ENCODE data around the gene TSPAN6.

TSPAN6 gene, protein sequence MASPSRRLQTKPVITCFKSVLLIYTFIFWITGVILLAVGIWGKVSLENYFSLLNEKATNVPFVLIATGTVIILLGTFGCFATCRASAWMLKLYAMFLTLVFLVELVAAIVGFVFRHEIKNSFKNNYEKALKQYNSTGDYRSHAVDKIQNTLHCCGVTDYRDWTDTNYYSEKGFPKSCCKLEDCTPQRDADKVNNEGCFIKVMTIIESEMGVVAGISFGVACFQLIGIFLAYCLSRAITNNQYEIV

DNA sequence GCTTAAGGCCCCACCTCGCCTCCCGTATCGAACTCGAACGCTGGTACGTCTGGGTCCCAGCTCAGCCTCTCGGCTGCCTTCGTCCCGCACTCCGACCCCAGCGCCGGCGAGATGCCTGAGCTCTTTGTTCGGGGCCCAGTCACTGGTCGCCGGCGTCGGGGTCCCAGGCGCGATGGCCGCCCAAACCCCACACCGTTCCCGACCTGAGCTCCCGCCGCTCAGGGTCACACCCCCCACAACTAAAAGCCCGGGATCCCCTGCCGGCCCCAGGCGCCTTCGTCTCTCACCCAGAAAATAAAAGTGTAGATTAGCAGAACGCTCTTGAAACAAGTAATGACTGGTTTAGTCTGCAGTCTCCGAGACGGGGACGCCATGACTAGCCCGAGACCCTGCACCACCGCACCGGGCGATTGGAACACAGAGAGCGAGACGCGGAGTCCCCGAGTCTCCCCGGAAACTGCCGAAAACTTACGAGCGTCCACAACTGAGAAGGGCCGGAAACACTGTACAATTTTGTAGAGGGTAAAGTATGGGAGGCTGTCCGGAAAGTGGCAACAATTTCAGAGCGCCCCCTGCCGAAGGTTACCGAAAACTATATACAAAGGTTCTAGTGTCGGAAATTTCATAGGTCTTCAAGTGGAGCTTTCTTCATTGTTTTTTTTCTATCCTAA lies at the start of gene TSPAN6:
Gene TSPAN6, minus strand, starts transcription at position 486 of the 671 bp plus-strand sequence. Its CDS starts 112 bp downstream, at position 374.
- DNase-seq (ENCODE audit: low spot score): peak; percentile 81

GRCh38 chrX:100685997-100686305 lies 49.3 kb upstream of the TSPAN6 start:
- no peak for DNase-seq (ENCODE audit: low spot score)

DNA sequence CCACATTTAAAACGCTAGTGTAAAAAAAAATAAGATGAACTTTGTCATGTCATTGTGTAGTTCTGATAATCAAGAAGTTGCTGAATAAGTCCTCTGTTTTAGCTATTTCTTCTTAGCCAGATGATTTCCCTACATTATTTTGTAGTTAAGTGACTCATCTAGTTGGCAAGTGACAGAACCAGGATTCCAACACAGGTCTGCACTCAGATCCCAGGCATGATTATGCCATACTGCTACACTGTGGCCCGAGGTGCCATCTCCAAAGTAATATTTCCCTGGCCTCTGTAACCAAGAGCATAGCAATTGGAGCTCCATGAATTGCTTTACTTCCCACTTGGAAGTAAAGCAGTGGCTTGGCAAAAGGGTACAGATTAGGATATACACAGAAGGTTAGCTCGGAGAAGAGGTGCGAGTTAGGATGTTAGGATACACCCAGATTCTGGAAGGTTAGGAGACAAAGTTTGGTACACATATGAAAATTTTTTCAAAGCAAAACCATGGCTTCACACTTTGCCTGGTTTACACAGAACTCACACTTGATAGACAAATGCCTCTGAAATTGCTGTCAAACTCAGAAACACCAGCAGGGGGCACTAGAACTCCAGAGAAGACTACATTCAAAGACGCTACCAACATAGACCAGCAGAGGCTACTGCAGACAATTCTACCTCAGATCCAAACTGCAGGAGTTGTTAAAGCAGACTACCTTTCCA lies 48.8 kb upstream of the TSPAN6 start:
- peak; percentile 74 for DNase-seq (ENCODE audit: low spot score)

DNA sequence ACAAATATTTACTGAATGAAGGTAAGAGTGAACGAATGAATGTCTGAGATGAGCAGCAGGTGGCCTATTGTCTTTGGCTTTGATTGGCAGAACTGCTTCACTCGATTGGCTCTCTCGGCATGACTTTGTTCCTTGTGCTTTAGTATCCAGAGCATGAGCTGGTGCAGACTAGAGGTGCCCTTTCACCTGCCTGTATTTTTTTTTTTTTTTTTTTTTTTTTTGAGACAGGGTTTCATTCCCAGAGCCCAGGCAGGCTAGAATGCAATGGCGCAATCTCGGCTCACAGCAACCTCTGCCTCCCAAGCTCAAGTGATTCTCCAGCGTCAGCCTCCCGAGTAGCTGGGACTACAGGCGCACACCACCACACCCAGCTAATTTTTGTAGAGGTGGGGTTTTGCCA lies 46.3 kb upstream of the TSPAN6 start:
- DNase-seq (ENCODE audit: low spot score): no peak

GRCh38 chrX:100681599-100681998 lies 45.0 kb upstream of the TSPAN6 start:
- no peak for DNase-seq (ENCODE audit: low spot score)

GRCh38 chrX:100680756-100681155 lies 44.1 kb upstream of the TSPAN6 start:
- DNase-seq (ENCODE audit: low spot score): no peak

- no peak for DNase-seq (ENCODE audit: low spot score)
These were observed 41.1 kb upstream of the TSPAN6 start for GRCh38 chrX:100677611-100678181.

DNA sequence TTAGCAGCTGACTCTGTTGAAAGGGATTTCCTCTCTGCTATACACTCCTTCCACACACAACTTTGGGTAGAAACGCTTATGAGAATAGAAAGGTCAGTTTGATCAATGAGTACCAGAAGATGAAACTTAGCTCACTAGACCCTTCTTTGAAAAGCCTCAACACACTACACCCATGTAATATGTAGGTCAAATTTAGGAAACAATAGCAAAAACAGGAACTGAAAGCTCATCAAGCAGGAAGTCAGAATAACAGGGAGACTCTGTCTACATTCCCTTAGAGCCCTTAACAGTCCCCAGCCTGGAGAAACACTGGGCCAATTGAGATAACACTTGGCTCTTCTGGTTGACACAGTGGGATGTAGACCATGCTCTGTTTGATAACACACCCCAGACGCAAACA lies 38.1 kb upstream of the TSPAN6 start:
- no peak for DNase-seq (ENCODE audit: low spot score)

DNA sequence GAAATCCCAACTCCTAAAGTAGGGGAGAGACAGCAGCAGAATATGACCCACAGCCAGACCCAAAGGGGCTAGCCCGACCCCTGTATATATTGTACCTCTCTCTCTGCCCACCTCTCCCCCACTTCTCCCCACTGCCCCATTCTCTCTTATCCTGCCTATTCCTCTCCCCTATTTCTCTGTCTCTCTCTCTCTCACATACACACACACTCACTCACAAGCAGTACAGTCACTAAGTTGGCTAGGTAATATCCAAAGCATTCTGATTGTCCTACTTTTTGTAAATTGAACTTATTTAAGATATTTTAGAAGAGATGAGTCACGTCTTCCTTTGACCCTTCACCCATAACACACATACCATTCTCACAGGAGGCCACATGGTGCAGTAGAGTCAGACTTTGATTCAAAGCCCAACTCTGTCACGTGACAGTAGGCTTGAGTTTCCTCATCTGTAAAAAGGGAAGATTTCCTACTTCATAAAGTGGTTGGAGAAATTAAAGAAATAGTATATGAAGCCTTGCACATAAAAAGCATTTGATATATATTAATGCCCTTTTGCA lies 36.9 kb upstream of the TSPAN6 start:
- DNase-seq (ENCODE audit: low spot score): peak; percentile 34

- no peak for DNase-seq (ENCODE audit: low spot score)
These were observed 36.4 kb upstream of the TSPAN6 start for GRCh38 chrX:100672966-100673365.

- DNase-seq (ENCODE audit: low spot score): no peak
These were observed 27.0 kb upstream of the TSPAN6 start for GRCh38 chrX:100663642-100664041.

- no peak for DNase-seq (ENCODE audit: low spot score)
These were observed 26.2 kb upstream of the TSPAN6 start for GRCh38 chrX:100662796-100663195.

GRCh38 chrX:100662170-100662569 lies 25.6 kb upstream of the TSPAN6 start:
- DNase-seq (ENCODE audit: low spot score): no peak

- no peak for DNase-seq (ENCODE audit: low spot score)
These were observed 23.0 kb upstream of the TSPAN6 start for GRCh38 chrX:100659431-100660137.

- no peak for DNase-seq (ENCODE audit: low spot score)
These were observed 22.4 kb upstream of the TSPAN6 start for GRCh38 chrX:100658941-100659381.

DNA sequence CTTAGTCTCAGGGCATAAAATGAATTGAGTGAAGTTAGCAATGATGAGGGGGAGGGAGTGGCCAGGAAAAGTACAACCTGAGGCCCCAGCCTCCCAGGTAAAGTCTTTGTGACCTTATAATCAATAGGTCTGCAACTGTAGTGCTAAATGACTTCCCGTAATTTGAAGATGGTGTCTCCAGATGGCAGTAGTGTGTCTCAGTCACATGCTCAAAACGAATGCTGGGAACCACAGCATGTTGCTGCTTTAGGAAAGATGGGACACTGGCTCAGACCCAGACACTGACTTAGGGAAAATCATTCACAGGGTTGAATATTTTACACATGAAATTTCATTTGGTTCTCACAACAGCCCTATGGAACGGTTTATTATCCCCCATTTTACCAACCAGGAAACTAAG lies 17.7 kb upstream of the TSPAN6 start:
- DNase-seq (ENCODE audit: low spot score): peak; percentile 13

GRCh38 chrX:100652266-100652665 lies 15.7 kb upstream of the TSPAN6 start:
- DNase-seq (ENCODE audit: low spot score): no peak

DNA sequence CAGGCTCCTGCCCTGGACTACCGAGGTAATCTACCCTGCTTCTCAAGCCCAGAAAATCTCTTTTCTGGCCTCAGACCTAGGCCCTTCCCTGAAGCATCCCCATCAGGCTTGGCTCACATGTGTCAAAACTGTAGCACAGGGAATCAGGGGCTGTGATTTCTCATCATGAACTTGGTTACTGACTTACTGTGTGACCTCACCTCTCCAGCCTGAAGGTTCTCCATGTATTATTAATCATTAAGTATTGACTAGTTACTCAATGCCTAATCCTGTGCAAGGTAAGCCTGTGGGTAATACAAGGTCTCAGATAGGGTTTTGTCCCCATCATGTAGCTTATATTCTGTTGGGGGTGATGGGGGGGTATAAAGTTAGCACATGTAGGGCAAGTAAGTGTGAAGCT lies 14.2 kb upstream of the TSPAN6 start:
- DNase-seq (ENCODE audit: low spot score): no peak

GRCh38 chrX:100649550-100650356 lies 13.1 kb upstream of the TSPAN6 start:
- DNase-seq (ENCODE audit: low spot score): peak; percentile 80

- peak; percentile 49 for DNase-seq (ENCODE audit: low spot score)
These were observed 12.1 kb upstream of the TSPAN6 start for GRCh38 chrX:100648458-100649417.
